HK-2 (cell line): ENCODE measurements around the gene STK38L.
"Not testable (repeated sequence)": the region's sequence is repeated elsewhere in the genome, so short reads cannot be mapped to it uniquely, and the experiment has no call there.

Source experiments
- DNase-seq: peaks from one replicate; pipeline ENCODE4 v3.0.0-alpha.2; 2018; ENCODE audit not compliant: unreplicated experiment

STK38L gene

GRCh38 chr12:27226407-27226929 is 17.6 kb upstream of the STK38L start:
- no peak for DNase-seq

- DNase-seq, result no peak
Observed at GRCh38 chr12:27229367-27229766, 14.7 kb upstream of the STK38L start.

- not testable (repeated sequence) for DNase-seq
Observed at GRCh38 chr12:27231374-27231773, 12.7 kb upstream of the STK38L start.

- no peak for DNase-seq
Observed at GRCh38 chr12:27233814-27234213, 10.3 kb upstream of the STK38L start.

GRCh38 chr12:27236498-27236897 is 7.6 kb upstream of the STK38L start:
- no peak for DNase-seq

- DNase-seq, result no peak
Observed at GRCh38 chr12:27237790-27238771, 6.0 kb upstream of the STK38L start.

- DNase-seq, result no peak
Observed at GRCh38 chr12:27243006-27243405, 1.1 kb upstream of the STK38L start.

GRCh38 chr12:27244689-27245488 is 803 bp downstream of the STK38L start:
- no peak for DNase-seq

GRCh38 chr12:27246141-27246540 is 2.1 kb downstream of the STK38L start:
- no peak for DNase-seq

- no peak for DNase-seq
Observed at GRCh38 chr12:27246774-27247173, 2.7 kb downstream of the STK38L start.

- DNase-seq, result no peak
Observed at GRCh38 chr12:27252934-27253333, 8.8 kb downstream of the STK38L start.

- DNase-seq, result no peak
Observed at GRCh38 chr12:27253347-27253746, 9.3 kb downstream of the STK38L start.

GRCh38 chr12:27255806-27256205 is 11.7 kb downstream of the STK38L start:
- DNase-seq, result no peak

- no peak for DNase-seq
Observed at GRCh38 chr12:27257104-27257843, 13.2 kb downstream of the STK38L start.

GRCh38 chr12:27260746-27261145 is 16.7 kb downstream of the STK38L start:
- DNase-seq, result no peak

- DNase-seq, result no peak
Observed at GRCh38 chr12:27261866-27262265, 17.8 kb downstream of the STK38L start.

- DNase-seq, result no peak
Observed at GRCh38 chr12:27270148-27270547, 26.1 kb downstream of the STK38L start.

- no peak for DNase-seq
Observed at GRCh38 chr12:27271206-27271605, 27.1 kb downstream of the STK38L start.

- DNase-seq, result no peak
Observed at GRCh38 chr12:27272373-27273028, 28.4 kb downstream of the STK38L start.

GRCh38 chr12:27273114-27273513 is 29.0 kb downstream of the STK38L start:
- DNase-seq, result no peak

- no peak for DNase-seq
Observed at GRCh38 chr12:27274706-27275105, 30.6 kb downstream of the STK38L start.
